ENCODE results near the gene OR9G4. TPM values are rescaled to one million over a fixed set of nuclear protein-coding genes. Genes with fewer than 3 reads are reported as not detected.

Gene OR9G4
- total RNA-seq, 1 experiment from 2014 or later: not detected

DNA sequence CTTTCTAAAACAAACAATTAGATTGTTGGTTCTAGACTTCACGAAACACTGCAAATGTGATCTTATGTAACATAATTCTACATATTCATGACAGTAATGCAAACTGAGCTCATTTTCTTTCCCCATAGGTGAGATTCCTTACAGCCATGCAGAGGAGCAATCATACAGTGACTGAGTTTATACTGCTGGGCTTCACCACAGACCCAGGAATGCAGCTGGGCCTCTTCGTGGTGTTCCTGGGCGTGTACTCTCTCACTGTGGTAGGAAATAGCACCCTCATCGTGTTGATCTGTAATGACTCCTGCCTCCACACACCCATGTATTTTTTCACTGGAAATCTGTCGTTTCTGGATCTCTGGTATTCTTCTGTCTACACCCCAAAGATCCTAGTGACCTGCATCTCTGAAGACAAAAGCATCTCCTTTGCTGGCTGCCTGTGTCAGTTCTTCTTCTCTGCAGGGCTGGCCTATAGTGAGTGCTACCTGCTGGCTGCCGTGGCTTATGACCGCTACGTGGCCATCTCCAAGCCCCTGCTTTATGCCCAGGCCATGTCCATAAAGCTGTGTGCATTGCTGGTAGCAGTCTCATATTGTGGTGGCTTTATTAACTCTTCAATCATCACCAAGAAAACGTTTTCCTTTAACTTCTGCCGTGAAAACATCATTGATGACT, 48.1 kb downstream of the OR9G4 start:
- CTCF ChIA-PET: no interaction called here
- DNase-seq: no peak

DNA sequence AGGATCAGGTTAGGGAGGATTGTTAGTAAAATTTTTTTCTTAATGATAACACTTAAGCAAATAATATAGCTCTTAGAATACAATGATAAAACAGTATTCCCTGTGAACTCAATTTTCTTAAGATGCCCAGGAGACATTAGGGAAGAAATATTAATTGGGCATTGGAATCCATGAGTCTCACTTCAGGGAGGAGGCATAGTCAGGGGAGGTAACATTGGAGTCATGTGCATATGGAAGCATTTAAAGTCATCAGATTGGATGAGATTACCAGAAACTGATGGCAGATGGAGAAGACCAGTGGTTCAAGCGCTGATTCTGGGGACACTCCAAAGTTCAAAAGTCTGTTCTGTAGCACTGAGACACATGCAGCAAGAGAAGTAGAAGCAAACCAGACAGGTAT, 49.7 kb downstream of the OR9G4 start, which contains the start of gene OR9G1:
OR9G1 (plus strand) TSS at position 301 of the 400 bp plus-strand sequence. CDS start 1,293 bp downstream, outside the sequence.
- Histone ChIP-seq H3K4me1 (replicated peaks; ENCODE audit: insufficient read depth) (no peaks in the 10 kb centered on the region), H3K9me2 (ENCODE audit: insufficient read depth) (no peaks in the 10 kb centered on the region), H2AFZ (no peak within 1 kb of the TSS), H3K9me3 (ENCODE audit: insufficient read depth, low read depth) (no peaks in the 10 kb centered on the region), H4K20me1 (ENCODE audit: insufficient read depth) (no peaks in the 10 kb centered on the region), H3K36me3 (ENCODE audit: low read depth) (no peaks in the 10 kb centered on the region), H3K4me3 (no peak within 1 kb of the TSS), H3K27me3 (ENCODE audit: insufficient read depth, low read depth) (no peaks in the 10 kb centered on the region), H3K27ac (no peak within 1 kb of the TSS), H3F3A (ENCODE audit: insufficient read depth, low read depth) (no peaks in the 10 kb centered on the region), H3K79me2 (ENCODE audit: low read depth) (no peaks in the 10 kb centered on the region), H3K4me2 (no peak within 1 kb of the TSS)
- no peak for DNase-seq
- no TSS peak for BruUV-seq (replicated peaks)
- CTCF ChIA-PET: no interaction called here
- POLR2A ChIA-PET (ENCODE audit: unreplicated experiment): no interaction called here
- intact Hi-C loops (cut with micrococcal nuclease; ENCODE audit: unreplicated experiment): no loop called here
- TF ChIP-seq, protein P1, sequence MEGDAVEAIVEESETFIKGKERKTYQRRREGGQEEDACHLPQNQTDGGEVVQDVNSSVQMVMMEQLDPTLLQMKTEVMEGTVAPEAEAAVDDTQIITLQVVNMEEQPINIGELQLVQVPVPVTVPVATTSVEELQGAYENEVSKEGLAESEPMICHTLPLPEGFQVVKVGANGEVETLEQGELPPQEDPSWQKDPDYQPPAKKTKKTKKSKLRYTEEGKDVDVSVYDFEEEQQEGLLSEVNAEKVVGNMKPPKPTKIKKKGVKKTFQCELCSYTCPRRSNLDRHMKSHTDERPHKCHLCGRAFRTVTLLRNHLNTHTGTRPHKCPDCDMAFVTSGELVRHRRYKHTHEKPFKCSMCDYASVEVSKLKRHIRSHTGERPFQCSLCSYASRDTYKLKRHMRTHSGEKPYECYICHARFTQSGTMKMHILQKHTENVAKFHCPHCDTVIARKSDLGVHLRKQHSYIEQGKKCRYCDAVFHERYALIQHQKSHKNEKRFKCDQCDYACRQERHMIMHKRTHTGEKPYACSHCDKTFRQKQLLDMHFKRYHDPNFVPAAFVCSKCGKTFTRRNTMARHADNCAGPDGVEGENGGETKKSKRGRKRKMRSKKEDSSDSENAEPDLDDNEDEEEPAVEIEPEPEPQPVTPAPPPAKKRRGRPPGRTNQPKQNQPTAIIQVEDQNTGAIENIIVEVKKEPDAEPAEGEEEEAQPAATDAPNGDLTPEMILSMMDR (conservative IDR thresholded peaks at IDR 0.05): no peak
- TF ChIP-seq EZH2 (IDR thresholded peaks at IDR 0.05; ENCODE audit: low read depth): no peak

More for the DNA sequence above, 48.1 kb downstream of the OR9G4 start:
- no peak for TF ChIP-seq EZH2 (IDR thresholded peaks at IDR 0.05; ENCODE audit: low read depth)
- TF ChIP-seq, protein P1 (conservative IDR thresholded peaks at IDR 0.05): no peak
- no peaks in the 10 kb centered on the region for H4K20me1 ChIP-seq (ENCODE audit: insufficient read depth)
- no TSS peak for BruUV-seq (replicated peaks)
- POLR2A ChIA-PET (ENCODE audit: unreplicated experiment): no interaction called here
- H3K9me3 ChIP-seq (ENCODE audit: insufficient read depth, low read depth): no peaks in the 10 kb centered on the region
- H3F3A ChIP-seq (ENCODE audit: insufficient read depth, low read depth): no peaks in the 10 kb centered on the region
- H3K4me1 ChIP-seq (replicated peaks; ENCODE audit: insufficient read depth): no peaks in the 10 kb centered on the region
- H3K27me3 ChIP-seq (ENCODE audit: insufficient read depth, low read depth): no peaks in the 10 kb centered on the region
- intact Hi-C loops (cut with micrococcal nuclease; ENCODE audit: unreplicated experiment): no loop called here
- no peaks in the 10 kb centered on the region for H3K79me2 ChIP-seq (ENCODE audit: low read depth)
- H3K36me3 ChIP-seq (ENCODE audit: low read depth): no peaks in the 10 kb centered on the region
- no peak overlapping the region for H3K27ac ChIP-seq
- H3K4me3 ChIP-seq: no peak overlapping the region
- H3K4me2 ChIP-seq: no peak overlapping the region
- H3K9me2 ChIP-seq (ENCODE audit: insufficient read depth): no peaks in the 10 kb centered on the region
- H2AFZ ChIP-seq: no peak overlapping the region

DNA sequence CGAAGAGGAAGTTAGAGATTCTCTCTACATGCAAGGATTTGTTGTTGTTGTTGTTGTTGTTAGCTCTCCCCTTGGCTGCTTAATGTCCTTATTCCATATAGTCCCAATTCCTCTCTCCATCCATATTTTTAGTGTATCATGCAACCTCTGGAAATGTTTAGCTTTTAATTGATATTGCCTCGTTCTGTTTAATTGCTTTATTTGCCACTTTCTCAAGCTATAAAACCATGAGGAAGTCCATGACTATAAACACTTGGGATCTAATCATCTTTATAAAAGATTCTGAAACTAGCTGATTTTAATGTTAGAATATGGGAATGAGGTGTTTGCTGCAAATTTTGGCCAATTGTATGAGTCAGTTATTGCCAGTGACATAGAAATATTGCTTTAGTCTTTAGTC, 55.1 kb downstream of the OR9G4 start:
- Histone ChIP-seq H3F3A (ENCODE audit: insufficient read depth, low read depth) (no peaks in the 10 kb centered on the region), H3K9me3 (ENCODE audit: insufficient read depth, low read depth) (no peaks in the 10 kb centered on the region), H3K27ac (no peak overlapping the region), H4K20me1 (ENCODE audit: insufficient read depth) (no peaks in the 10 kb centered on the region), H2AFZ (no peak overlapping the region), H3K4me3 (no peak overlapping the region), H3K36me3 (ENCODE audit: low read depth) (no peaks in the 10 kb centered on the region), H3K4me2 (no peak overlapping the region), H3K4me1 (replicated peaks; ENCODE audit: insufficient read depth) (no peaks in the 10 kb centered on the region), H3K27me3 (ENCODE audit: insufficient read depth, low read depth) (no peaks in the 10 kb centered on the region), H3K79me2 (ENCODE audit: low read depth) (no peaks in the 10 kb centered on the region), H3K9me2 (ENCODE audit: insufficient read depth) (no peaks in the 10 kb centered on the region)
- intact Hi-C loops (cut with micrococcal nuclease; ENCODE audit: unreplicated experiment): no loop called here
- DNase-seq: no peak
- TF ChIP-seq EZH2 (IDR thresholded peaks at IDR 0.05; ENCODE audit: low read depth): no peak
- TF ChIP-seq, protein P1 (conservative IDR thresholded peaks at IDR 0.05): no peak
- ChIA-PET CTCF (no interaction called here), POLR2A (ENCODE audit: unreplicated experiment) (no interaction called here)
- BruUV-seq (replicated peaks): no TSS peak

Small RNAs within 50 kb of the gene (microRNA-seq; reads per million reads assigned to microRNA genes)
- gene MIR6128 (ENCODE audit: borderline number of aligned reads, borderline replicate concordance): not detected

Other genes with a start within 250 kb of the OR9G4 start
- not detected in 2 replicates for gene OR5M11, start 205.4 kb downstream of the OR9G4 start, total RNA-seq (2021)
- not detected in 2 replicates for gene OR5M10, start 171.0 kb downstream of the OR9G4 start, total RNA-seq (2021)
- not detected in 2 replicates for gene OR5M1, start 133.8 kb downstream of the OR9G4 start, total RNA-seq (2021)
- gene OR5AP2, start 106.3 kb downstream of the OR9G4 start, total RNA-seq (2021): not detected in 2 replicates
- gene OR5AR1, start 85.0 kb downstream of the OR9G4 start, total RNA-seq (2021): not detected in 2 replicates
- gene OR9G1, start 49.6 kb downstream of the OR9G4 start, total RNA-seq (2021): not detected in 2 replicates
- gene OR5AK2, start 240.2 kb upstream of the OR9G4 start, total RNA-seq (2021): not detected in 2 replicates